GM19239 (cell line): ENCODE results near the gene ITPRIPL2.

Source experiments
- DNase-seq: peaks from one replicate; pipeline ENCODE4 v3.0.0; 2011; ENCODE audit warnings: low spot score; ENCODE audit not compliant: insufficient read length
- FAIRE-seq: peaks from 2 replicates; lab custom pipeline; 2011; peaks lifted over from hg19 to GRCh38; lab: Jason Lieb, UNC

The ITPRIPL2 gene

DNA sequence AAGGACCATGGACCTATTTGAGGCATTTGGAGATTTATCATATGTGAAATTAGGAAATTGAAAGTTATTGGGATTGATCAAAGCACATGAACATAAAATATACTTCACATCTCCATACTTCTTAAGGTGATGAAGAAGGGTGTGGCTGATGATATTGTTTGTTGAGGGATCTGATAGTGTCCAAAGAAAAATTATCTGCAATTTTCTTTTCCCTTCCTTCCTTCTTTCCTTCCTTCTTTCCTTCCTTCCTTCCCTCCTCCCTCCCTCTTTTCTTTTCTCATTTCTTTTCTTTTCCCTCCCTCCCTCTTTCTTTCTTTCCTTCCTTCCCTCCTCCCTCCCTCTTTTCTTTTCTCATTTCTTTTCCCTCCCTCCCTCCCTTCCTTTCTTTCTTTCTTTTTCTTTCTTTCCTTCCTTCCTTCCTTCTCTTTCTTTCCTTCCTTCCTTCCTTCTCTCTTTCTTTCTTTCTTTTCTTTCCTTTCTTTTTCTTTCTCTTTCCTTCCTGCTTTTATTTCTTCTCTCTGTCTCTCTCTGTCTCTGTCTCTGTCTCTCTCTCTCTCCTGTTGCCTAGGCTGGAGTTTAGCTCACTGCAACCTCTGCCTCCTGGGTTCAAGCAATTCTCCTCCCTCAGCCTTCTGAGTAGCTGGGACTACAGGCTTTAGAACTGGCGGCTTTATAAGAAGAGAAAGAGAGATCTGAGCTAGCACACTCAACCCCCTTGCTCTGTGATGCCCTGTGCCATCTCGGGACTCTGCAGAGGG lies 20.9 kb upstream of the ITPRIPL2 start:
- FAIRE-seq (no peak), DNase-seq (no peak)

DNA sequence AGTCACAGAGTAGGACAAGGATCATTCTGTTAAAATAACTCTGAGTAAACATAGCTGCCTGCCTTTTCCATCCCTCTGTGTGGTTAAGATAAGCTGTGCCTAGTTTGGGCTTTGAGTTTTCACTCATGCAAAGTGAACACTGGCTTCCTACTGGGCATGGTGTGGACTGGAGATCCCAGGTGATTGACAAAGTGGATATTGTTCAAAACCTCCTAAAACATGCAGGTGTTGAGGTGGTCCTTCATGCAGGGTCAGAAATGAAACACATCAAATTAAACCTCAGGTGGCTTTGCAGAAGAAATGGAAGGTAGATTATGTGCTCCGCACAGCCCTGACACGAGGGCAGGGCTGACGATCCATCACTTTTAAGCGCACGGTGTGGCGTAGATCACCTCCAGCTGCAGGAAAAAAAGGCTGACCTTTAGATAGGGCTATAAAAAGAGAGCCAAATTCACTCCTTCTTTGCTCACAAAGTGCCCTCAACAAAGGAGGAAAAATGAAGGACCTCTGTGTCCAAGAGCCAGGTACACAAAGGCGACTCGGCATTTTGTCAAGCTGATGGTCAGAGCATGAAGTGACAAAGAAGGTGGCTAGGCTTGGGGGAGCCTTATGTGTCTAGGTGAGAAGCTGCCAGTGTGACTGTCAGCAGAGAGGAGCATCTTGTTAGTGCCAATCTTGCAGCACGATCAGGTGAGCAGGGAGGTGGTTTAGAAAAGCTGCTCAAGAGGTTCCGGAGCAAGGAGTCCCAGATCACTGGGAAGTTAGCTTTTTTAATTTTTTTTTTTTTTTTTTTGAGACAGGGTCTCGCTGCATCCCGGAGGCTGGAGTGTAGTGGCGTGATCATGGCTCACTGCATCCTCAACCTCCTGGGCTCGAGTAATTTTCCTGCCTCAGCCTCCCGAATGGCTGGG lies 19.9 kb upstream of the ITPRIPL2 start:
- DNase-seq, result no peak
- no peak for FAIRE-seq

- no peak for DNase-seq
Observed at GRCh38 chr16:19094542-19095365, 19.0 kb upstream of the ITPRIPL2 start.

GRCh38 chr16:19095654-19096053 lies 18.1 kb upstream of the ITPRIPL2 start:
- FAIRE-seq (peak; percentile 54), DNase-seq (no peak)

More at GRCh38 chr16:19094542-19095365, 19.0 kb upstream of the ITPRIPL2 start:
- FAIRE-seq, result peak; percentile 81

- no peak for FAIRE-seq
Observed at GRCh38 chr16:19098173-19098572, 15.6 kb upstream of the ITPRIPL2 start.

GRCh38 chr16:19102187-19102872 lies 11.4 kb upstream of the ITPRIPL2 start:
- FAIRE-seq, result no peak
- no peak for DNase-seq

More at GRCh38 chr16:19098173-19098572, 15.6 kb upstream of the ITPRIPL2 start:
- DNase-seq, result no peak

- DNase-seq (no peak), FAIRE-seq (no peak)
Observed at GRCh38 chr16:19104607-19105006, 9.2 kb upstream of the ITPRIPL2 start.

DNA sequence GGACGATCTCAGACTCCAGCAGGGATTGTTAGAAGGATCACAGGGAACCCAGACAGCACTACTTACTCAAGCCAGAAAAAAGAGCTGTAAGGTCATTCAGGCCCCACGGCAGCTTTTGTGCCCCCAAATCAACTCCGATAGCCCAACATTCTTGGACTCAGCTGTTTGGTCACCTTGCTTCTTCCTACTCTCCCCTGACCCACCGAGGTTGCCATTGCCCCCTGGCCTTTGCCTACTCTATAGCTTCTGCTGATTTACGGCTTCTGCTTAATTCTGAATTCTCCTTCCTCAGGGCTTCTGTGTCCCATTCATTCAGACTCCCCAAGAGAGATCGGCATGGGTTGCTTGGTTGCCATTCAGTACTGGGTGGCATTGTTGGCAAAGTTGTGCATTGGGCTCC lies 8.6 kb upstream of the ITPRIPL2 start:
- no peak for DNase-seq
- no peak for FAIRE-seq

- DNase-seq (no peak), FAIRE-seq (no peak)
Observed at GRCh38 chr16:19105891-19106624, 7.7 kb upstream of the ITPRIPL2 start.

GRCh38 chr16:19106625-19107020 lies 7.1 kb upstream of the ITPRIPL2 start:
- FAIRE-seq, result no peak
- no peak for DNase-seq

- no peak for FAIRE-seq
Observed at GRCh38 chr16:19108409-19109287, 5.1 kb upstream of the ITPRIPL2 start.

GRCh38 chr16:19109288-19109664 lies 4.5 kb upstream of the ITPRIPL2 start:
- no peak for FAIRE-seq
- no peak for DNase-seq

More at GRCh38 chr16:19108409-19109287, 5.1 kb upstream of the ITPRIPL2 start:
- DNase-seq, result no peak

GRCh38 chr16:19110537-19111360 lies 3.0 kb upstream of the ITPRIPL2 start:
- no peak for DNase-seq

DNA sequence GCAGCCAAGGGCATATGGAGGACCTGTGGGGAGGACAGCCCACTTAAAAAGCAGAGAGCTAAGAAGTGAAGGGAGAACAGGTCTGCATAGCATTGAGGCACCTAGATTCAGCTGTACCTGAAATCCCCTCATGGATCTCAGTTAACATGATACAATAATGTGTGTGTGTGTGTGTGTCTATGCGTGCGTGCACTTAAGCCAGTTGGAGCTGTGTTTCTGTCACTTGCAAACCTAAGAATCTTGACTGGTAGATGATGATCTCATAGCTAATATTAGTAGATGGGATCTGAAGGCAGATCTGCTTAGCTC lies 1.7 kb upstream of the ITPRIPL2 start:
- FAIRE-seq, result no peak
- DNase-seq, result no peak

More at GRCh38 chr16:19110537-19111360, 3.0 kb upstream of the ITPRIPL2 start:
- no peak for FAIRE-seq

DNA sequence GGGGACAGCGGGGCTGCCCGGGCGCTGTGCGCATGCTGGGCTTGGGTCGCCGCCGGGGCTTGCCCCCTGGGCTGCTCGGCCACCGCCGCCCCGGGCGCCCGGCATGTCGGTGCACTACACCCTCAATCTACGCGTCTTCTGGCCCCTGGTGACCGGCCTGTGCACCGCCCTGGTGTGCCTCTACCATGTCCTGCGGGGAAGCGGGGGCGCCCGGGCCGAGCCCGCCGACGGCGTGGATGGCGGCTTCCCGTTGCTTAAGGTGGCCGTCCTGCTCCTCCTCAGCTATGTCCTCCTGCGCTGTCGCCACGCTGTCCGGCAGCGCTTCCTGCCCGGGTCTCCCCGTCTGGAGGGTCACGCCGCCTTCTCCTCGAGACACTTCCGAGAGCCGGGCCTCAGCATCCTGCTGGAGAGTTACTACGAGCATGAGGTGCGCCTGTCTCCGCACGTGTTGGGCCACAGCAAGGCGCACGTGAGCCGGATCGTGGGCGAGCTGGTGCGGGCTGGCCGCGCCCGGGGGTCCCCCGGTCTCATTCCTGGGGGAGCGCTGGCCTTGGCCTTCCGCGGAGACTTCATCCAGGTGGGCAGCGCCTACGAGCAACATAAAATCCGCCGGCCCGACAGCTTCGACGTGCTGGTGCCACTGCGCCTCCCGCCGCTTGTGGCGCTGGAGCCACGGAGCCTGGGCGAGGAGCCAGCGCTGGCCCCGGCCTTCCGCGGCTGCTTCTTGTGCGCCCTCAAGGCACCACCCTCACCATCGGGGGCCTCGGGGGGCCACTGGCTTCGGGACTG lies 789 bp downstream of the ITPRIPL2 start:
- no peak for DNase-seq
- FAIRE-seq, result no peak

DNA sequence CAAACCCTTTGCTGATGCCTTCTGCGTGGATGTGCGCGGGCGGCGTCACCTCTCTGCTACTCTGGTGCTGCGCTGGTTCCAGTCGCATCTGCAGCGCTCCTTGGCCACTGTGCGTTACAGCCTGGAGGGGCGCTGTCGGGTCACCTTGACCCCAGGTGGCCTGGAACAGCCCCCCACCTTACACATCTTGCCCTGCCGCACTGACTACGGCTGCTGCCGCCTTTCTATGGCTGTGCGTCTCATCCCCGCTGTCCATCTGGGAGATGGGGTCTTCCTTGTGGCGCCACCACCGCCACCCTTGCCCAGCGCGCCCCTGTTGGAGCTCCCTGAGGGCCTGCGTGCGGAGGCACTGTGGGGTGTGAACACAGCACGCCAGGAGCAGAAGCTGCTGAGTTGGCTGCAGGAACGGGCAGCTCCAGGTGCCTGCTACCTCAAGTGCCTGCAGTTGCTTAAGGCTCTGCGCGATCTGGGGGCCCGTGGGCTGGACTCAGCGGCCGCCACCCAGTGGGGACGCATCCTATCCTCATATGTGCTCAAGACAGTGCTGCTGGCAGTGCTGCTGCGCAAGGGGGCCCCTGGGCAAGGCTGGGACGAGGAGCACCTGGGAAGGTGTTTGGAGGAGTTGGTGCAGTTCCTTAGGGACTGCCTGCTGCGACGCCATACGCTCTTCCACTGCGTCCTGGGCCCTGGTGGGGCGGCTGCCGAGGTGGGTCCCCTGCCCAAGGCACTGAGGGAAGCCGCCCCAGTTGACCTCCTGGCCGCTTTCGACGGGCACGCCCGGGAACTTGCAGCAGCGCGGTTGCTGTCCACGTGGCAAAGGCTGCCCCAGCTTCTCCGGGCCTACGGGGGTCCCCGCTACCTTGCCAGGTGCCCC lies 1.6 kb downstream of the ITPRIPL2 start:
- no peak for FAIRE-seq
- no peak for DNase-seq
